ENCODE results near the gene DEPDC1B.

DEPDC1B gene

DNA sequence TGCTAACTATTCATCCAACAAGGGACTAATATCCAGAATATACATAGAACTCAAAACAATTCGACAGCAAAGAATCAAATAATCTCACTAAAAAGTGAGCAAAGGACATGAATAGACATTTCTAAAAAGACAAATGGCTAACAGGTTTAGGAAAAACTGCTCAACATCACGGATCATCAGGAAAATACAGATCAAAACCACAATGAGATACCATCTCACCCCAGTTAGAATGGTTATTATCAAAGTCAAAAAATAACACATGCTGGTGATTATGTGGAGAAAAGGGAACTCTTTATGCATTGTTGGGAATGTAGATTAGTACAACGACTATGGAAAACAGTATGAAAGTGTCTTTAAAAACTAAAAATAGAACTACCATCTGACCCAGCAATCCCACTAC, 150.1 kb downstream of the DEPDC1B start:
- Histone ChIP-seq H3K4me3 (IDR thresholded peaks at IDR 0.05; ENCODE audit: insufficient read depth, low read depth, low read length) (no peak overlapping the region), H3K27me3 (ENCODE audit: insufficient read depth, low read depth) (no peaks in the 10 kb centered on the region), H4K20me1 (ENCODE audit: insufficient read depth) (no peaks in the 10 kb centered on the region), H3K9ac (no peak overlapping the region), H2AFZ (ENCODE audit: low read depth) (no peak overlapping the region), H3K4me1 (ENCODE audit: low read depth, poor library complexity, severe bottlenecking) (no peaks in the 10 kb centered on the region), H3K27ac (no peak overlapping the region), H3K79me2 (ENCODE audit: insufficient read depth, low read depth) (no peaks in the 10 kb centered on the region), H3K4me2 (no peak overlapping the region), H3K36me3 (ENCODE audit: insufficient read depth) (no peaks in the 10 kb centered on the region; the same call in 1 of the 2 replicates)
- TF ChIP-seq, protein P1, sequence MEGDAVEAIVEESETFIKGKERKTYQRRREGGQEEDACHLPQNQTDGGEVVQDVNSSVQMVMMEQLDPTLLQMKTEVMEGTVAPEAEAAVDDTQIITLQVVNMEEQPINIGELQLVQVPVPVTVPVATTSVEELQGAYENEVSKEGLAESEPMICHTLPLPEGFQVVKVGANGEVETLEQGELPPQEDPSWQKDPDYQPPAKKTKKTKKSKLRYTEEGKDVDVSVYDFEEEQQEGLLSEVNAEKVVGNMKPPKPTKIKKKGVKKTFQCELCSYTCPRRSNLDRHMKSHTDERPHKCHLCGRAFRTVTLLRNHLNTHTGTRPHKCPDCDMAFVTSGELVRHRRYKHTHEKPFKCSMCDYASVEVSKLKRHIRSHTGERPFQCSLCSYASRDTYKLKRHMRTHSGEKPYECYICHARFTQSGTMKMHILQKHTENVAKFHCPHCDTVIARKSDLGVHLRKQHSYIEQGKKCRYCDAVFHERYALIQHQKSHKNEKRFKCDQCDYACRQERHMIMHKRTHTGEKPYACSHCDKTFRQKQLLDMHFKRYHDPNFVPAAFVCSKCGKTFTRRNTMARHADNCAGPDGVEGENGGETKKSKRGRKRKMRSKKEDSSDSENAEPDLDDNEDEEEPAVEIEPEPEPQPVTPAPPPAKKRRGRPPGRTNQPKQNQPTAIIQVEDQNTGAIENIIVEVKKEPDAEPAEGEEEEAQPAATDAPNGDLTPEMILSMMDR (conservative IDR thresholded peaks at IDR 0.05; ENCODE audit: low read depth, low read length), result no peak

Data from KMS-11 (cell line).